ENCODE measurements around the gene TFF1.

GRCh38 chr21:42381347-42381984, 15.1 kb upstream of the TFF1 start:
- TF ChIP-seq CTCF (conservative IDR thresholded peaks at IDR 0.05; ENCODE audit: low read depth, low read length) (peak; percentile 68), RCOR1 (IDR thresholded peaks at IDR 0.05; ENCODE audit: insufficient replicate concordance, low read length) (no peak), RAD21 (IDR thresholded peaks at IDR 0.05; ENCODE audit: low read length) (peak; percentile 39; the same call in 1 of the 2 replicates), MXI1 (IDR thresholded peaks at IDR 0.05; ENCODE audit: borderline replicate concordance, low read depth, low read length) (no peak)
